IMR-90 (cell line): Measurements from ENCODE around the gene PRSS58. TPM values are rescaled to one million over a fixed set of nuclear protein-coding genes. Genes with fewer than 3 reads are reported as not detected.

Source experiments
- ATAC-seq: fragments of 200-7000 bp; cut with Tn5 transposase; 2 replicates; pipeline ENCODE4 v1.9.1; 2020; ENCODE audit warnings: low read depth, mild to moderate bottlenecking, moderate library complexity
- BruUV-seq: library from RNA; stranded (reverse); fragments of 400-500 nt; replicated peaks from 2 replicates; lab custom pipeline; 2021; lab: Mats Ljungman, UMichigan
- CTCF ChIA-PET: fragments of 300-600 bp; formaldehyde crosslinking; extraction: SDS; loops from one replicate; lab custom pipeline; 2021; ENCODE audit warnings: antibody characterized with exemption; lab: Yijun Ruan, JAX
- POLR2A ChIA-PET: fragments of 300-600 bp; sonication (Branson Sonifier 250); formaldehyde crosslinking; loops from one replicate; lab custom pipeline; 2022; ENCODE audit warnings: antibody characterized with exemption; ENCODE audit not compliant: unreplicated experiment; lab: Charles Lee
- DNase-seq: peaks from one replicate; pipeline ENCODE4 v3.0.0; 2013
- H2AFZ ChIP-seq: replicated peaks from 2 replicates; pipeline ENCODE3; 2013; ENCODE audit warnings: low read length, mild to moderate bottlenecking; ENCODE audit not compliant: poor library complexity
- H2AK5ac ChIP-seq: 2 replicates; pipeline ENCODE4 v1.6.1; 2013; ENCODE audit warnings: low read depth, low read length, inconsistent platforms
- H2AK9ac ChIP-seq: replicated peaks from 2 replicates; pipeline ENCODE3; 2013; ENCODE audit warnings: mild to moderate bottlenecking, low read depth, low read length, moderate library complexity; ENCODE audit not compliant: poor library complexity
- H2BK120ac ChIP-seq: 2 replicates; pipeline ENCODE4 v1.6.1; 2013; ENCODE audit warnings: low read depth, low read length, inconsistent platforms
- H2BK15ac ChIP-seq: 3 replicates; pipeline ENCODE4 v1.6.1; 2013; ENCODE audit warnings: low read depth, low read length, inconsistent platforms
- H2BK20ac ChIP-seq: 2 replicates; pipeline ENCODE4 v1.6.1; 2013; ENCODE audit warnings: low read depth, mild to moderate bottlenecking, inconsistent platforms, low read length, moderate library complexity
- H2BK5ac ChIP-seq: 2 replicates; pipeline ENCODE4 v1.6.1; 2013; ENCODE audit warnings: mild to moderate bottlenecking, low read depth, low read length, inconsistent platforms; ENCODE audit not compliant: poor library complexity, severe bottlenecking
- H3K14ac ChIP-seq: replicated peaks from 2 replicates; pipeline ENCODE4 v1.6.1; 2013; ENCODE audit warnings: low read depth, low read length, inconsistent platforms
- H3K18ac ChIP-seq: 2 replicates; pipeline ENCODE4 v1.6.1; 2013; ENCODE audit warnings: low read depth, low read length, control low read depth
- H3K23ac ChIP-seq: 2 replicates; pipeline ENCODE4 v1.6.1; 2013; ENCODE audit warnings: low read depth, low read length, inconsistent platforms
- H3K27ac ChIP-seq: 2 replicates; pipeline ENCODE4 v1.5.1; 2013; ENCODE audit warnings: mild to moderate bottlenecking, control low read depth, low read length; ENCODE audit not compliant: insufficient read depth
- H3K27me3 ChIP-seq: 2 replicates; pipeline ENCODE4 v1.6.1; 2013; ENCODE audit warnings: low read length; ENCODE audit not compliant: control insufficient read depth, insufficient read depth
- H3K36me3 ChIP-seq: 2 replicates; pipeline ENCODE4 v1.6.1; 2013; ENCODE audit warnings: low read length, mixed read lengths; ENCODE audit not compliant: control insufficient read depth, insufficient read depth
- H3K4ac ChIP-seq: 2 replicates; pipeline ENCODE4 v1.6.1; 2013; ENCODE audit warnings: low read depth, low read length, inconsistent platforms
- H3K4me1 ChIP-seq: 2 replicates; pipeline ENCODE4 v1.6.1; 2013; ENCODE audit warnings: low read length, mixed read lengths; ENCODE audit not compliant: control insufficient read depth, insufficient read depth
- H3K4me2 ChIP-seq: 2 replicates; pipeline ENCODE4 v1.6.1; 2013; ENCODE audit warnings: low read depth, mild to moderate bottlenecking, control low read depth, low read length, moderate library complexity
- H3K4me3 ChIP-seq: 2 replicates; pipeline ENCODE4 v1.5.1; 2013; ENCODE audit warnings: low read depth, mild to moderate bottlenecking, control low read depth, low read length, moderate library complexity; ENCODE audit not compliant: insufficient read depth
- H3K56ac ChIP-seq: 2 replicates; pipeline ENCODE4 v1.6.1; 2013; ENCODE audit warnings: low read length, inconsistent platforms; ENCODE audit not compliant: insufficient read depth; ENCODE audit errors: extremely low read depth
- H3K79me1 ChIP-seq, 2 experiments: 2 replicates each; pipeline ENCODE4 v1.6.1; 2013; ENCODE audit warnings: low read length in 2 of 2, inconsistent platforms in 1 of 2, low read depth in 1 of 2
- H3K9ac ChIP-seq: 2 replicates; pipeline ENCODE4 v1.6.1; 2013; ENCODE audit warnings: low read depth, low read length, control low read depth
- H3K9me1 ChIP-seq: 2 replicates; pipeline ENCODE4 v1.6.1; 2013; ENCODE audit warnings: low read length, inconsistent platforms; ENCODE audit not compliant: insufficient read depth
- H3K9me3 ChIP-seq: 2 replicates; pipeline ENCODE4 v1.6.1; 2013; ENCODE audit warnings: low read length; ENCODE audit not compliant: control insufficient read depth, insufficient read depth
- H4K20me1 ChIP-seq: 2 replicates; pipeline ENCODE4 v1.6.1; 2013; ENCODE audit warnings: low read length, inconsistent platforms; ENCODE audit not compliant: insufficient read depth
- H4K5ac ChIP-seq: 2 replicates; pipeline ENCODE4 v1.6.1; 2013; ENCODE audit warnings: mild to moderate bottlenecking, low read depth, low read length, control low read depth
- H4K8ac ChIP-seq, 2 experiments: 2 replicates each; pipeline ENCODE4 v1.6.1; 2013; ENCODE audit warnings: low read depth in 2 of 2, low read length in 2 of 2, control low read depth in 1 of 2, inconsistent platforms in 1 of 2
- H4K91ac ChIP-seq: 2 replicates; pipeline ENCODE4 v1.6.1; 2013; ENCODE audit warnings: low read depth, low read length, inconsistent platforms; ENCODE audit not compliant: insufficient read depth
- CEBPB ChIP-seq: IDR thresholded peaks from 2 replicates; pipeline ENCODE4 v1.6.1; 2012; ENCODE audit warnings: low read depth, low read length, improper control_type of control experiment
- CHD1 ChIP-seq: IDR thresholded peaks from 2 replicates; pipeline ENCODE4 v1.6.1; 2012; ENCODE audit warnings: low read depth, low read length, improper control_type of control experiment
- ELK1 ChIP-seq: fragments of 150-350 bp; IDR thresholded peaks from 2 replicates; pipeline ENCODE4 v1.6.1; 2016; ENCODE audit warnings: low read depth, mild to moderate bottlenecking, low read length, moderate library complexity, borderline replicate concordance
- POLR2A ChIP-seq: IDR thresholded peaks from 2 replicates; pipeline ENCODE4 v1.6.1; 2012; ENCODE audit warnings: mild to moderate bottlenecking, low read depth, low read length
- RFX5 ChIP-seq: IDR thresholded peaks from 2 replicates; pipeline ENCODE4 v1.8.0; 2012; ENCODE audit warnings: low read depth, mild to moderate bottlenecking, low read length, moderate library complexity
- WGBS, 2 experiments: methylation state at CpG; one replicate each; pipeline versions ENCODE4 v1.1.5 to v1.1.7; 2013; ENCODE audit warnings: missing lambda C conversion rate in 2 of 2; ENCODE audit not compliant: insufficient read length in 1 of 2; ENCODE audit errors: extremely low coverage in 2 of 2; 5-methylcytosine and 5-hydroxymethylcytosine counted together
- dilution Hi-C: fragments of 300-500 bp; cut with HindIII; formaldehyde crosslinking; loops from one replicate; pipeline ENCODE4 v1.14.3; 2018; ENCODE audit warnings: low sequenced_read_pairs; ENCODE audit not compliant: unreplicated experiment
- in situ Hi-C: fragments of 300-500 bp; cut with MboI; formaldehyde crosslinking; loops from 3 replicates; pipeline ENCODE4 v1.14.3; 2019; ENCODE audit warnings: low sequenced_read_pairs, inconsistent platforms, mixed read lengths
- intact Hi-C: fragments of 100-400 bp; cut with micrococcal nuclease; formaldehyde crosslinking; loops from 2 replicates; pipeline ENCODE4 v1.10.0; 2022
- polyA plus RNA-seq, 3 experiments: library from polyadenylated mRNA; depleted of rRNA; stranded (reverse); fragments of >200 nt; gene quantifications; 2 replicates each; pipeline ENCODE4 v1.2.3, GENCODE V29; 2012; ENCODE audit warnings: low replicate concordance in 1 of 3
- total RNA-seq: library from RNA; depleted of rRNA; stranded (reverse); fragments of >200 nt; gene quantifications from 2 replicates; pipeline ENCODE4 v1.2.3, GENCODE V29; 2012

PRSS58 gene
- total and polyA plus RNA-seq, 2 of the 4 experiments (the other 2 are of a cell fraction) = not detected

- no peak overlapping the region for H3K9ac ChIP-seq
- H3K18ac ChIP-seq = no peak overlapping the region
- no peak overlapping the region for H3K4ac ChIP-seq
- BruUV-seq = no TSS peak
- peaks cover 2% of the 10 kb centered on the region; the same call in 1 of the 2 replicates for H3K9me3 ChIP-seq
- intact Hi-C loops = no loop called here
- no peak overlapping the region for H2BK120ac ChIP-seq
- no peak overlapping the region for H4K91ac ChIP-seq
- WGBS, 2 experiments = 73% methylated on average over 2 of the region's 11 CpGs; no CpG with 5 or more reads in 1 of the 2 experiments
- H2BK20ac ChIP-seq = no peak overlapping the region
- H3K4me3 ChIP-seq = no peak overlapping the region
- ChIA-PET POLR2A (no interaction called here), CTCF (no interaction called here)
- H3K23ac ChIP-seq = no peak overlapping the region
- no peak for TF ChIP-seq RFX5
- TF ChIP-seq ELK1 = no peak
- no peak for TF ChIP-seq CEBPB
- TF ChIP-seq POLR2A = no peak
- TF ChIP-seq CHD1 = no peak
- H3K56ac ChIP-seq = no peak overlapping the region
- dilution Hi-C loops = no loop called here
- no peak overlapping the region for H3K4me2 ChIP-seq
- no peak overlapping the region for H2BK5ac ChIP-seq
- no peak overlapping the region for H2AK5ac ChIP-seq
- ATAC-seq = no peak
- no peaks in the 10 kb centered on the region for H3K27me3 ChIP-seq
- H2AFZ ChIP-seq = no peak overlapping the region
- H3K79me1 ChIP-seq = no peaks in the 10 kb centered on the region
- in situ Hi-C loops = no loop called here
- no peak overlapping the region for H3K14ac ChIP-seq
- H3K36me3 ChIP-seq = no peaks in the 10 kb centered on the region
- no peaks in the 10 kb centered on the region for H3K9me1 ChIP-seq
- no peak overlapping the region for H2BK15ac ChIP-seq
- H4K8ac ChIP-seq = no peak overlapping the region
- no peaks in the 10 kb centered on the region for H3K4me1 ChIP-seq
- H2AK9ac ChIP-seq = no peak overlapping the region
- H3K27ac ChIP-seq = no peak overlapping the region
- no peaks in the 10 kb centered on the region for H4K20me1 ChIP-seq
- DNase-seq = no peak
- H4K5ac ChIP-seq = no peak overlapping the region
Measured at GRCh38 chr7:142307246-142307900, 49.5 kb upstream of the PRSS58 start.
